Limb (tissue), 2 donors: Measurements from ENCODE around the gene DNPH1.

Experiments
- DNase-seq, 2 donors: peaks; one replicate each; pipeline ENCODE4 v3.0.0-alpha.2; 2016; ENCODE audit errors: extremely low spot score in 2 of 2

The DNPH1 gene

DNA sequence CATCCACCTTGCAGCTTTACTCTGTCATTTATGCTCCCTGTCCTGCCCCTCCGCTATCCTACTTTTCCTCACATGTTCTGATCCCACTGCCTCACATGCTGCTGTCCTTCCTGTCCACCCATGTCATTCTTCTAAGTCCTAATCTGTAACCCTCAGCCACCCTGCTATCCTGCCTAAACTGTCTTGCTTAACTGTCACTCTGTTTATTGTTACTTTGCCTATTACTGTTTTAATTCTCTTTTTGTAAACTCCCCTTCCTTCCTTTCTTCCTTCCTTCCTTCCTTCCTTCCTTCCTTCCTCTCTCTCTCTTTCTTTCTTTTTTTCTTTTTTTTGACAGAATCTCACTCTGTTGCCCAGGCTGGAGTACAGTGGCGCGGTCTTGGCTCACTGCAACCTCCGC is 45.8 kb downstream of the DNPH1 start:
- DNase-seq, result no peak

- peak; percentile 76 to 88 for DNase-seq
Measured at GRCh38 chr6:43181942-43182860, 47.1 kb downstream of the DNPH1 start, which contains the start of gene CUL9. Gene CUL9 (plus strand): TSS chr6:43182196. CDS start chr6:43184311, 2,115 bp downstream.

- DNase-seq, result no peak
Measured at GRCh38 chr6:43181621-43181941, 47.7 kb downstream of the DNPH1 start.

DNA sequence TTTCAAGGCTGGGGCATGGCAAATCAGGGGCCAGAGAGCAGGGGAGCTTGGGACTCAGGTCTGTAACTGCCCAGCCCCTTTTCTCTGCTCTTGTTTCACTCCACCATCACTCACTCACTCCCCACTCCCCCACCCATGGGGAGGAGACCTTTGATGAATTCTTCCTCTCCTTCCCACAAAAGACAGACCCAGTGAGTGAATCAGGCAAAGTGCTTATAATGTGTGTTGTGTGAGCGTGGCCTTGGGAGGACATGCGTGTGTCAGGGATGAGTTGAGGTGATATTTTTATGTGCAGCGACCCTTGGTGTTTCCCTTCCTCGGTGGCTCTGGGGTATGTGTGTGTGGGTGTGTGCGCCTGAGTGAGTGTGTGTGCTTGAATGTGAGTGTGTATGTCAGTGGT is 48.3 kb downstream of the DNPH1 start:
- no peak for DNase-seq

DNA sequence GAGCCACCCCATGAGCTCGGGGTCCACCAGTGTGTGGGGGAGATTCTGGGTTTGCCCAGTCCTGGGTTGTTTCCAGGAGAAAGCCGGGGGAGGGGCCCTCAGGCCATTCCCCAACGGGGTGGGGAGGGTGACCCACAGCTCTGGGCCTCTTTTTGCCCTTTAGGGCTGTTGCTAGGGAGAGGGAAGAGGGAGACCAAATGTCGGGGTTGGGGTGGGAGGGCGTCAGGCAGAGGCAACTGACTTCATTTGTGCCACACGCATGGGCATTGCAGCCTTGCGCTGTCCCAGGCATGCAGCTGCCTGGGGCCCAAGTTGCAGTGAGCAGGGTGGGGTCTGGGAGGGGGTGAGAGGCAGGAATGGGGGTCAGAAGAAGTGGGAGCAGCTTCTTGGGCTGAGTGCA is 49.2 kb downstream of the DNPH1 start:
- no peak for DNase-seq

DNA sequence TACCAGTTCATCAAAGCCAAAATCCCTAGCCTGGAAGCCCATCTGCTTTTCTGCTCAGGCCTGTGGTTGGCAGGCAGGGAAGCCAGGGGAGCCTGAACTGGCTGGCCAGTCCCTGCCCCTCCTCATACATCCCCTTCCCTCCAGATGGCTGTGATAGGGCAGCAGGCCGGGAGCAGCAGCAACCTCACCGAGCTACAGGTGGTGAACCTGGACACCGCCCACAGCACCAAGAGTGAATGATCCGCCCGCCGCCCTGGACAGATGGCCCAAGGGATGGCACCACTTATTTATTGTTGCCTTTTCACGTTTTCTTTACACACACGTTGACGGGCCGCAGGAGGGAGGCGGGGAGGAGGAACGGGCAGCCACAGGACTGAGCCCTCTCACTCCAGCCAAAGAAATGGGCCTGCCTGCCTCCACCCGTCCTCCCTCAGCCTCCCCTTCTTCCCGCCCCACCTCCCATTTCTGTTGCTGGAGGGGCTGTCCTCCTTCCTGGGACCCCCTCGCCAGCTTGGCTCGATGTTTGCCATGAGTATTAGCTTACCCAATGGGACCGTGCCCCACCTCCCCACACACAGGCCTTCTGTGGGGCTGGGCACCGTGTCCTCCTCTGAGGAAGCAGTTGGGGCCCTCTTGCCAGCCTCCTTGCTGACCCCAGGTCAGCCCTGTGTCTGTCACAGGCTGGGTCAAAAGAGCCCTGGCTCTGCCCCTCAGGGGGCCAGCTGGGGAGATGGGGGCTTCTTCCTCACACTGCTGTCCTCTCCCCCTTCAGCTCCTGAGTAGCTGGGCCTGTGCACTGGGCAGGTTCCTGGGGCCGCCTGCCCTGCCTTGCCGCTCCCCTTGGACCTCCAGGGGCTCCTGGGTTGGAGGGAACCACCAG is 50.1 kb downstream of the DNPH1 start:
- DNase-seq, result no peak

GRCh38 chr6:43178150-43178549 is 51.1 kb downstream of the DNPH1 start:
- DNase-seq, result no peak

- DNase-seq, result no peak
Measured at GRCh38 chr6:43176423-43176786, 52.9 kb downstream of the DNPH1 start.

- no peak for DNase-seq
Measured at GRCh38 chr6:43175676-43176422, 53.4 kb downstream of the DNPH1 start.
